HEK293 (cell line): ENCODE results near the gene AKR1C1.

ENCODE experiments used
- CTCF ChIP-seq: fragments of 450-650 bp; formaldehyde crosslinking; IDR thresholded peaks from 2 replicates; pipeline ENCODE4 v1.5.1; 2016; ENCODE audit warnings: missing biosample characterization, missing genetic modification characterization
- ZBTB1 ChIP-seq: fragments of 450-650 bp; formaldehyde crosslinking; IDR thresholded peaks from 2 replicates; pipeline ENCODE4 v1.5.1; 2016; ENCODE audit warnings: missing biosample characterization, missing genetic modification characterization

DNA sequence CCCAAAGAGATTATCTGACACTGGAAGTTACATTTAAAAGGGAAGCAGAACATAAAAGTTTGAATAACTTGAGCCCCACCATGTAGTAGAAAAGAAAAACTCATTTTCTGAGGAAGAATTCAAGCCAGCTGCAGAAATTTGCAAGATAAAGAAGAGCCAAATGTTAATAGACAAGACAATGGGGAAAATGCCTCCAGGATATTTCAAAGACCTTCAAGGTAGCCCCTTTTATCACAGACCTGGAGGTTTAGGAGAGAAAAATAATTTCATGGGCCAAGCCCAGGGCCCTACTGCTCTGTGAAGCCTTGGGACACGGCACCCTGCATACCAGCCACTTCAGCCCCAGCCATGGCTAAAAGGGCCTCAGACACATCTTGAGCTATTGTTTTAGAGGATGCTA, 18.4 kb upstream of the AKR1C1 start:
- TF ChIP-seq ZBTB1 (no peak), CTCF (tag by site-specific recombination) (no peak)
